ENCODE data around the gene KIAA1755. TPM values are rescaled to one million over a fixed set of nuclear protein-coding genes. Genes with fewer than 3 reads are reported as not detected.
"Not testable (repeated sequence)": the region's sequence is repeated elsewhere in the genome, so short reads cannot be mapped to it uniquely, and the experiment has no call there.

KIAA1755 gene
- total RNA-seq, 1 donor from 2014 or later: 17.8 TPM

GRCh38 chr20:38255393-38255792 is 5.1 kb downstream of the KIAA1755 start:
- H3K4me1 Mint-ChIP-seq (ENCODE audit: low read depth): peaks cover 77% of the 10 kb centered on the region
- H3K4me3 Mint-ChIP-seq (ENCODE audit: unreplicated experiment): peak overlapping the region; percentile 11
- no peak for TF ChIP-seq CTCF (IDR thresholded peaks at IDR 0.05)
- peak; percentile 15 for DNase-seq (ENCODE audit: low spot score)
- H3K27ac Mint-ChIP-seq (ENCODE audit: unreplicated experiment): peak overlapping the region; percentile 85
- H3K27me3 Mint-ChIP-seq (ENCODE audit: low read depth): no peaks in the 10 kb centered on the region
- no peaks in the 10 kb centered on the region for H3K9me3 Mint-ChIP-seq (ENCODE audit: low read depth)
- peaks cover 2% of the 10 kb centered on the region for H3K36me3 Mint-ChIP-seq (ENCODE audit: low read depth)

- peaks cover 70% of the 10 kb centered on the region for H3K4me1 Mint-ChIP-seq (ENCODE audit: low read depth)
- not testable (repeated sequence) for H3K36me3 Mint-ChIP-seq (ENCODE audit: low read depth); H3K27me3 Mint-ChIP-seq (ENCODE audit: low read depth); H3K9me3 Mint-ChIP-seq (ENCODE audit: low read depth); H3K27ac Mint-ChIP-seq (ENCODE audit: unreplicated experiment); H3K4me3 Mint-ChIP-seq (ENCODE audit: unreplicated experiment)
- DNase-seq (ENCODE audit: low spot score): peak; percentile 4
These were observed 5.9 kb downstream of the KIAA1755 start for GRCh38 chr20:38254621-38255020.

- Mint-ChIP-seq H3K27me3 (ENCODE audit: low read depth) (no peaks in the 10 kb centered on the region), H3K4me3 (ENCODE audit: unreplicated experiment) (no peak overlapping the region), H3K27ac (ENCODE audit: unreplicated experiment) (peak overlapping the region; percentile 57), H3K4me1 (ENCODE audit: low read depth) (peaks cover 59% of the 10 kb centered on the region), H3K36me3 (ENCODE audit: low read depth) (peaks cover 2% of the 10 kb centered on the region), H3K9me3 (ENCODE audit: low read depth) (no peaks in the 10 kb centered on the region)
- TF ChIP-seq CTCF (IDR thresholded peaks at IDR 0.05): no peak
- no peak for DNase-seq (ENCODE audit: low spot score)
These were observed 7.0 kb downstream of the KIAA1755 start for GRCh38 chr20:38253571-38253970.

- peaks cover 51% of the 10 kb centered on the region for H3K4me1 Mint-ChIP-seq (ENCODE audit: low read depth)
- peak overlapping the region; percentile 88 for H3K27ac Mint-ChIP-seq (ENCODE audit: unreplicated experiment)
- H3K4me3 Mint-ChIP-seq (ENCODE audit: unreplicated experiment): peak overlapping the region; percentile 35
- H3K27me3 Mint-ChIP-seq (ENCODE audit: low read depth): no peaks in the 10 kb centered on the region
- H3K36me3 Mint-ChIP-seq (ENCODE audit: low read depth): peaks cover 2% of the 10 kb centered on the region
- no peak for TF ChIP-seq CTCF (IDR thresholded peaks at IDR 0.05)
- DNase-seq (ENCODE audit: low spot score): peak; percentile 79
- no peaks in the 10 kb centered on the region for H3K9me3 Mint-ChIP-seq (ENCODE audit: low read depth)
These were observed 7.9 kb downstream of the KIAA1755 start for GRCh38 chr20:38252292-38253288.

- H3K4me3 Mint-ChIP-seq (ENCODE audit: unreplicated experiment); H3K27ac Mint-ChIP-seq (ENCODE audit: unreplicated experiment); H3K36me3 Mint-ChIP-seq (ENCODE audit: low read depth); H3K27me3 Mint-ChIP-seq (ENCODE audit: low read depth); H3K9me3 Mint-ChIP-seq (ENCODE audit: low read depth): not testable (repeated sequence)
- peak; percentile 24 for DNase-seq (ENCODE audit: low spot score)
- H3K4me1 Mint-ChIP-seq (ENCODE audit: low read depth): peaks cover 52% of the 10 kb centered on the region
These were observed 9.1 kb downstream of the KIAA1755 start for GRCh38 chr20:38251441-38251840.

- Mint-ChIP-seq H3K27me3 (ENCODE audit: low read depth) (no peaks in the 10 kb centered on the region), H3K4me3 (ENCODE audit: unreplicated experiment) (no peak overlapping the region), H3K9me3 (ENCODE audit: low read depth) (no peaks in the 10 kb centered on the region), H3K36me3 (ENCODE audit: low read depth) (peaks cover 1% of the 10 kb centered on the region), H3K4me1 (ENCODE audit: low read depth) (peaks cover 52% of the 10 kb centered on the region), H3K27ac (ENCODE audit: unreplicated experiment) (no peak overlapping the region)
- peak; percentile 20 for DNase-seq (ENCODE audit: low spot score)
- TF ChIP-seq CTCF (IDR thresholded peaks at IDR 0.05): no peak
These were observed 9.9 kb downstream of the KIAA1755 start for GRCh38 chr20:38250609-38251008.

Measured in chondrocyte (in vitro differentiated cells).